C1 segment of cervical spinal cord (tissue), 14 donors: ENCODE measurements around the gene APOBEC3A.
"Not testable (repeated sequence)": the region's sequence is repeated elsewhere in the genome, so short reads cannot be mapped to it uniquely, and the experiment has no call there.

Experiments used
- DNase-seq, 14 donors: peaks; one replicate each; lab custom pipeline; 2025; lab: John Stamatoyannopoulos, UW

Gene APOBEC3A

DNA sequence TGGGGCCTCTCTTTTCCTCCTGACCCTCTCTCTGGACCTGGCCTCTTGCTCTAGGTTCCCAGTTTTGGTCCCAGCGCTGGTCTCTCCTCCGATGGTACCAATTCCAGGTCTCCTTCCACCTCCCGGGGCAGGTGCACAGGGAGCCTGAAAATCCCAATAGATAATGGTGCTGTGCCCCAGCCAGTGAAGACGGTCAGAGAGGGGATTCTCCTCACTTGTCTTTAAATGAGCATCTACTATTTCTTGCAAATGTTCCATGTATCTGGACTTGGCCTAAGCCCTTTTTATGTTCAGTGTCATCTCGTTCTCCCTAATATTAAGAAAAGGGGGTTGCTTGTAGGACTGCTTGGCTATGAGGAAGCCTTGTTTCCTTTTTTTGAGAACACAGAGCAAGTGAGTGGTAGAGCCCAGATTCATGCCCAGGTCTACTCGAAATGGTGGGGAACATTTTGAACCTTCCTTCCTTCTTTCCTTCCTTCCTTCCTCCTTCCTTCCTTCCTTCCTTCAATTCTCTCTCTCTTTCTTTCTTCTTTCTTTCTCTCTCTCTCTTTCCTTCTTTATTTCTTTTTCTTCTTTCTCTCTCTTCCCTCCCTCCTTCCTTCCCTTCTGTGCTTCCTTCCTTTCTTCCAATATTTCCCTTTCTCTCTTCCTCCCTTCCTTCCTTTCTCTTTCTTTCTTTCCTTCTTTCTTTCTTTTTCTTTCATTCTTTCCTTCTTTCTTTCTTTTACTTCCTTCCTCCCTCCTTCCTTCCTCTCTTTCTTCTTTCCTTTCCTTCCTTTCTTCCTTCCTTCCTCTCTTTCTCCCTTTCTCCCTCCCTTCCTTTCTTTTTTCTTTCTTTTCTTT is 620 bp downstream of the APOBEC3A start:
- no peak for DNase-seq

GRCh38 chr22:38958651-38958943 is 1.2 kb downstream of the APOBEC3A start:
- DNase-seq, result not testable (repeated sequence)

- no peak for DNase-seq
Observed at GRCh38 chr22:38959590-38959989, 2.2 kb downstream of the APOBEC3A start.

GRCh38 chr22:38960673-38961072 is 3.3 kb downstream of the APOBEC3A start:
- not testable (repeated sequence) for DNase-seq

DNA sequence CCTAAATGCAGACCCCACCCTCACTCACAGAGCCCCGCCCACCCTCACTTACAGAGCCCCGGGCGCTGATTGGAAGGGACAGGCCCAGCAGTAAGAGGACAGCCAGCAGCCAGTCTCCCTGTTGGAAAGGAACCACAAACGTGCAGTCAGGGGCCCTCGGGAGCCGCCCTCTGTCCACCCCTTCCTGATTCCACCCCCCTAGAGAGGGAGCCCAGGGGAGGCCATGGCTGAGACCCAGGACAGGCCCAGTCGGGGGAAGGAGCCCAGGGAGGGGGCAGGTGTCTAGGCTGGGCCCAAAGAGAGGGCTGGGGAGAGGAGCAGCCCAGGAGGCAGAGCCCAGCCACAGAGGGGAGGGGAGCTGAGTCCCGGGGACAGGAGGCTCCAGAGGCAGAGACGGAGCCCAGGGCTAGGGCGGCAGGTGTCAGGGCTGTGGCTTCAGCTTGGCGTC is 5.9 kb downstream of the APOBEC3A start:
- not testable (repeated sequence) for DNase-seq

DNA sequence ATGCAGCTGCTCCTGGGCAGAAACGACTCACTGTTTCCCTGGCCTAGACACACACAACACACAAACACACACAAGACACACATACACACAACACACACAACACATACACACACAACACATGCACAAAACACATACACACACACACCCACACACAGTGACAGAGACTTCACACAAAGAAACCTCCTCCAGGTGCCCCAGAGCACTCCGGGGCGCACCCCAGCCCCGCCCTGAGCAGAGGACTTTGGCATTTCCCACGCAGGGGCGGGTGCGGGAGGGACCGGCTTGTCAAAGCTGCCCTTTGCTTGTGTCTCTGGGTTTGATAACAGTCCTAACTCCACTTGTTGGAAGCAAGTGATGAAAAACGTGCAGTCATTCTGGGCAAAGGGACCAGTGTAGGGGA is 6.5 kb downstream of the APOBEC3A start:
- no peak for DNase-seq

GRCh38 chr22:38964306-38964705 is 6.9 kb downstream of the APOBEC3A start:
- no peak for DNase-seq

DNA sequence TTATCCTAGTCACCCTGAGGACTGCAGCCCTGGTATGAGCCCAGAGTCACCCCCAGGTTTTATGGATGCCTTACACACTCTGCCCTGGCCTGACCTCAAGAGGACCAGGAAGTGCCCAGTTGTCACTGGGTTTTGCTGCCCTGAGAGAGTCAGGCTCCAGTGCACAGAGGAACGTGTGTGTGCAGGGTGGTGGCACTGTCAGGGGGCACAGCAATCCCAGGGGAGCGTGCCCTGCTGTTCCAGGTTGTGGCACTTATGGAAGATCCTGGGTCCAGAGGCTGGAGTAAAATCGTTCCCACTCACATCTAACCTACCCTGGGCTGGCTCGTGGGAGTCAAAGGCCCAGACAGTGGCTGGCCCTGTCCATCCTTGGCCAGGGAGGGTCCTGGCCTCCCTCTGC is 7.6 kb downstream of the APOBEC3A start:
- DNase-seq, result no peak

DNA sequence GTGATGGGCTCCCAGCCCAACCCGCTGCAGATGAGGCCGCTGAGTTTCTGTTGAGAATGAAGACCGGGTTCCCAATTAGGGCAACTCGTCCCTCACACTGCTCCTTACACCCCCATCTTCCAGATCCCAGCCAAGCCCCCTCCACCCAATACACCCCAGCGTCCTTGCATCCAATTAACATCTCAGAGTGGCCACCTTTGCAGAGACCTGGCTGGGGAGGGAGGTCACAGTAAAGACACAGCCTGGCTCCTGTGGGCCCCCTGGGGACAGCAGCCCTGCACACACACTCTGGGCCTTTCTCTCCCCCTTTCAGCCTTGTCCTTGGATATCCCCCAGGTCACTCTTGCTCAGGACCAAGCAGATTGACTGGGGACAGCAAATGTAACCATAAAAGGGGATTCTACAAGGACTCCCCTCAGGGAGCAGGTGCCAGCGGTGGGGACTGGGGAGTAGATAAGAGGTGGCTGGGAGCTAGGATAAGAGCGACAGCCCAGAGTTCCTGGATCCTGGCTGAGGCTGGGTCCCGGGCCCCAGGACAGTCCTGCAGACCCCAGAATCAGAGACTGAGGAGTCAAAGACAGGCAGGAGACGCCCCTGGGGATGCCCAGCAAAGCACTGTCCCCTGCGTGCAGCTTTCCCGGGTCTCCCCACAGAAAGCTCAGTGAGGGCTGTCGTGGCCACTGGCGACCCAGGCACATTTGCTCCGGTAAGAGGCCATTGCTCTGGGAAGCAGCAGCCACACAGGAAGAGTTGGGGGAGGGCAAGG is 8.4 kb downstream of the APOBEC3A start:
- DNase-seq, result no peak

GRCh38 chr22:38966380-38966702 is 8.9 kb downstream of the APOBEC3A start:
- no peak for DNase-seq

DNA sequence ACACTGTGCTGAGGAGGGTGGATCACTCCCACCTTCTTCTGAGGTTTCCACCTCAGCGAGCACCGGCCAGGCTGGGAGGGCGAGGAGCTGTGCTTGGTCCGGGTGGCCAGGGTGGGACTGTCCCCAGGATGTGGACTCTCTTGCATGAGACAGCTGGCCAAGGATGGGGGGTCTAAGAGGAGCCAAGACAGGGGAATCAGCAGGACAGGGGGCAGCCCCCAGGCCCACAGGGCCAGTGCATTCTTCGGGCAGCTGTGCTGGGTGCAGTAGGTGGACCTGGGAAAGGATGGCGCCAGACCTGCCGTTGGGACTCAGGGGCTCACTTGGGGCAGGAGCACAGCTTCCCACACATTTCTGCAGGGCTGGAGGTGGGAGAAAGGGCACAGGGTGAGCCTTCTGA is 9.5 kb downstream of the APOBEC3A start:
- DNase-seq, result no peak

- DNase-seq, result peak in 2 of 14 donors; percentile 31 to 52
Observed at GRCh38 chr22:38967451-38968450, 10.3 kb downstream of the APOBEC3A start.

- no peak for DNase-seq
Observed at GRCh38 chr22:38968801-38969200, 11.4 kb downstream of the APOBEC3A start.

DNA sequence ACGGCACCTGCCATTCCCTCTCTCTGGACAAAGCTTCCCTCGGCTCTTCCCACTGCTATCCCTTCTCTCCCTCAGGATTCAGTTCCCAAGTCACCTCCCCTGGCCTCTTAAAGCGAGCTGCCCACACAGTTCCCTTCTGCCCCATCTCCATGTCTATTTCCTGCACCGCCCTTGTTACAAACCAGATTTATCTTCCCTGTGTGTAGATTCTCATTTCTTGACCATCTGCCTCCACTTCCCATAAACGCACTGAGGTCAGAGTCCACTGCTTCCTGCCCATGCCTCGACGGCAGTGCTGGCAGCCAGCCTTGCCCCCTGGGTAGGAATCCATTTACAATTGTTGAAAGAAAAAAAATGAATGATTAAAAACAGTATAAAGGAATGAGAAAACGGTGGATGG is 13.1 kb downstream of the APOBEC3A start:
- DNase-seq, result no peak

DNA sequence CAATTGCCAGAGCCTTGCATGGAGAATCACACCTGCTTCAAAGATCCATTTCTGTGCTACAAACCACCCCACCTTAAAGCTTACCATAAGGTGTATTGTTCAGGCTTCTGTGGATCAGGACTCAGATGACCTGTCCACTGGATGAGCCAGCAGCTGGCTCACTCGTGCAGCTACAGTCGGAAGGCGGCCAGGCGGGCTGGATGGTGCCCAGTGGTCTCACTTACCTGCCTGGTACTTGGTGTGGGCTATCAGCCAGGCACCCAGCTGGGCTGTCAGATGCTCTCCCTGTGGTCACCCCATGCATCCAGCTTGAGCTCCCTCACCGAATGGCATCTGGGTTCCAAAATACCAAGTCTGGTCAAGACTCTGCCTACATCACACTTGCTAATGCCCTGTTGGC is 13.8 kb downstream of the APOBEC3A start:
- DNase-seq, result no peak

DNA sequence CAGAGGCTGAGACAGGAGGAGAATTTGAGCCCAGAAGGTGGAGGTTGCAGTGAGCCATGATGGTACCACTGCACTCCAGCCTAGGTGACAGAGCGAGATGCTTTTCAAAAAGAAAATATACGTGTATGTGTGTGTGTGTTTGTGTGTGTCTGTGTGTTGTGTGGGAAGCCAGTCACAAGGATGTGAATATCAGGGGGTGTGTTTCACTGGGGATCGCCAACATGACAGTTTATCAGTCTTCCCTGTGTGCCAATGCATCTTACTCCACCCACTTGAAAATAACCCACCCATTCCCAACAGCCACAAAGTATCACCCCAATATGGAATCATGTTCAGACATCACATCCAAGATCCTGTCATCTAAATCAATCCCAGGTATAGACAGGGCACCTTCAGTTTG is 14.4 kb downstream of the APOBEC3A start:
- DNase-seq, result no peak

- DNase-seq, result no peak
Observed at GRCh38 chr22:38972558-38972957, 15.1 kb downstream of the APOBEC3A start.

GRCh38 chr22:38973289-38974169 is 16.1 kb downstream of the APOBEC3A start:
- no peak for DNase-seq

DNA sequence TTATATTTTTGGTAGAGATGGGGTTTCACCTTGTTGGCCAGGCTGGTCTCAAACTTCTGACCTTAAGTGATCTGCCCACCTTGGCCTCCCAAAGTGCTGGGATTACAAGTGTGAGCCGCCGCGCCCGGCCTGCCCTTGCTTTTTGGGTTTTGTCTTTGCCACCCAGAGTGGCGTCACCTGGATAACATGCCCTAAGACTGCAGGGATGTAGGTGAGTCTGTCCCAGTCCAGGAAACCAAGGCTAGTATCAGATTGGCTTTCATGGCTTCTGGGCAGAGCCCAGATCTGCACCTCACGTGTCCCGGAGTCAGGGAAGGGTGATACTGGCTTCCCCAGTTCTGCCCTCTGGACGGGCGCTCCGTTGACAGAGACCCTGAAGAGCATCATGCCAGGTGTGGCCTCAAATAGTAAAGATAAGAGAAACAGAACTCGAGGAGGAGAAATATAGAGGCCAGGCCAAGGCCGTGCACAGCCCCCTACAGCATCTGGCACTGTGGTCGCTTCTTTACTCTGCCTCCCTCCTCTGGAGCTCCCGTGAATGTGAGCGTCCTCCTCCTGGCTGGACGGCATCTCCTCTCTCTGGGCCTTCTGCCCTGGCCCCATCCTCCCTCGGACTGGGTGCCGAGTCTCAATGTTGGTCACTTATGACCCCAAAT is 16.9 kb downstream of the APOBEC3A start:
- DNase-seq, result no peak

DNA sequence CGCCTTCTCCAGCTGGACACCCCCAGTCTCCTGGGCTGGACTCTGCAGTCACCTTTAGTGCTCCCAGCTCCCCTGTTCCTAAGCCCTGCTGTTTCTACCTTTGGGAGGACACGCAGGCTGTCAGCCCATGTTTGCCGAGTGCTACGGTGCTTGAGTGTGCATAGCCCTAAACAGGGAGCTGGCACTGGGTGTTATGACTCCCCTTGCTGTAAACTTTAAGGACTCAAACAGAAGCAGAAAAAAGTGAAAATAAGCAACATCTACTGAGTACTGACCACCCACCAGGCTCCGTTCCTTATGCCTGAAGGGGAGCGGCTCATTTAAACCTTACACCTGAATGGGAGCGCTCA is 17.4 kb downstream of the APOBEC3A start:
- DNase-seq, result no peak
